Measurements from ENCODE around the gene CDC5L. TPM values are rescaled to one million over a fixed set of nuclear protein-coding genes. Genes with fewer than 3 reads are reported as not detected.

Gene CDC5L
- total and polyA plus RNA-seq, 11 donors: 5.8 to 24.8 (median 18.5) TPM

DNA sequence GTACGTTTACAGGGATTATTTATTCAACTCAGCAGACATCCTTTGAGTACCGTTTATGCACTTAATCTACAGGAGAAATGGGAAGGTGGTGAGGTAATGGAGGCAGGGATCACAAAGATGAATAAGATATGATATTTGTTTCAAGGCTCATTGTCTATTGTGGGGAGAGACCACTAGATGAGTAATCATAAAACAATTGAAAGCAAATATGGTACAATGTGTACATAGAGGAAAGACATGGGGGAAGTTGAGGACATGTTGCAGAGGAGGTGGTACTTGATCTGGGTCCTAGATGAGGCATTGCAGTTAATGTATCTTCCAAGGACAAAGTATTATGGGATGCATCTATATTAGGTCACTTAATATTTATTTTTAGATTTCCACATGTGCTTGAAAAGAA, 13.7 kb upstream of the CDC5L start:
- Histone ChIP-seq H3K36me3 (no peaks in the 10 kb centered on the region), H3K4me1 (no peaks in the 10 kb centered on the region), H3K4me3 (no peak overlapping the region), H3K27ac (no peak overlapping the region), H3K9me3 (peaks cover 0 to 5% (median 0%) of the 10 kb centered on the region in 12 donors), H3K27me3 (peaks cover 0 to 6% (median 0%) of the 10 kb centered on the region in 9 donors)
- DNase-seq (no peak), ATAC-seq (no peak)
- TF ChIP-seq, protein P1, sequence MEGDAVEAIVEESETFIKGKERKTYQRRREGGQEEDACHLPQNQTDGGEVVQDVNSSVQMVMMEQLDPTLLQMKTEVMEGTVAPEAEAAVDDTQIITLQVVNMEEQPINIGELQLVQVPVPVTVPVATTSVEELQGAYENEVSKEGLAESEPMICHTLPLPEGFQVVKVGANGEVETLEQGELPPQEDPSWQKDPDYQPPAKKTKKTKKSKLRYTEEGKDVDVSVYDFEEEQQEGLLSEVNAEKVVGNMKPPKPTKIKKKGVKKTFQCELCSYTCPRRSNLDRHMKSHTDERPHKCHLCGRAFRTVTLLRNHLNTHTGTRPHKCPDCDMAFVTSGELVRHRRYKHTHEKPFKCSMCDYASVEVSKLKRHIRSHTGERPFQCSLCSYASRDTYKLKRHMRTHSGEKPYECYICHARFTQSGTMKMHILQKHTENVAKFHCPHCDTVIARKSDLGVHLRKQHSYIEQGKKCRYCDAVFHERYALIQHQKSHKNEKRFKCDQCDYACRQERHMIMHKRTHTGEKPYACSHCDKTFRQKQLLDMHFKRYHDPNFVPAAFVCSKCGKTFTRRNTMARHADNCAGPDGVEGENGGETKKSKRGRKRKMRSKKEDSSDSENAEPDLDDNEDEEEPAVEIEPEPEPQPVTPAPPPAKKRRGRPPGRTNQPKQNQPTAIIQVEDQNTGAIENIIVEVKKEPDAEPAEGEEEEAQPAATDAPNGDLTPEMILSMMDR (IDR thresholded peaks at IDR 0.05): no peak
- no peak for TF ChIP-seq POLR2A (IDR thresholded peaks at IDR 0.05)
- WGBS, 4 donors: 54 to 65% (median 61%) methylated on average over 2 of the region's 2 CpGs
- intact Hi-C loops (cut with DNase I): no loop called here

DNA sequence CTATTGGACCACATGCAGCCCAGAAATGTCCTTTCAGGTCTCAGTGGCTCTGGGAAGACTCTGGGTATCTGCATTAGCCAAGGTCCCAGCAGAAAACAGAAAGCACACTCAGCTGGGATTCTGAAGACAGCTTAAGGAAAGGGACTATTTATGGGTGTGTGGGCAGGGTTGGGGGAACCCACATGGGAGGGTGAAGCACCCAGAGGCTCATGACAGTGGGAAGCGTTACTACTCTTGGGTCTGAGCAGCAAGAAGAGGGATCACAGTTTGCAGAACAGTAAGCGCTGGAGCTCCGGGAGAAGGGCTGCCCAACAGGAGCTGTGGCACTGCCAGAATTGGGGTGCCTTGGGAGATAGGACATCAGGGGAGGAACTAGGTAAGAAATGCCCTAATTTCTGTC, 12.4 kb upstream of the CDC5L start:
- DNase-seq: no peak
- no peak for ATAC-seq
- intact Hi-C loops (cut with DNase I): no loop called here
- no peaks in the 10 kb centered on the region for H3K36me3 ChIP-seq
- H3K4me3 ChIP-seq: no peak overlapping the region
- H3K9me3 ChIP-seq: peaks cover 0 to 5% (median 0%) of the 10 kb centered on the region in 12 donors
- no peak for TF ChIP-seq POLR2A (IDR thresholded peaks at IDR 0.05)
- TF ChIP-seq, protein P1 (IDR thresholded peaks at IDR 0.05): no peak
- H3K27me3 ChIP-seq: no peaks in the 10 kb centered on the region
- H3K27ac ChIP-seq: no peak overlapping the region
- WGBS, 4 donors: 86 to 94% (median 89%) methylated on average over 3 of the region's 3 CpGs
- no peaks in the 10 kb centered on the region for H3K4me1 ChIP-seq

DNA sequence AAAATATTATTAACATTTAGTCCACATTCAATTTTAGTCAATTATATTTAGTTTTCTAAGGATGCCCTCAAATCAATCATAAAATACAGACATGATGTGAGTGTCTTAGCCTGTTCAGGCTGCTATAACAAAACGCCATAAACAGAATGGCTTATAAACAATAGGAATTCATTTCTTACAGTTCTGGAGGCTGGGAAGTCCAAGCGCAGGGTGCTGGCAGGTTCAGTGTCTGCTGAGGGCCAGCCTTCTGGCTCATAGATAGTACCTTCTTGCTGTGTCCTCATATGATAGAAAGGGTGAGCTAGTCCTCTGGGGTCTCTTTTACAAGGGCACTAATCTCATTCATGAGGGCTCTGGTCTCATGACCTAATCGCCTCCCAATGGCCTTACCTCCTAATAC, 10.0 kb upstream of the CDC5L start:
- Histone ChIP-seq H3K27ac (no peak overlapping the region), H3K4me1 (peaks cover 0 to 4% (median 0%) of the 10 kb centered on the region in 12 donors), H3K36me3 (no peaks in the 10 kb centered on the region), H3K27me3 (no peaks in the 10 kb centered on the region), H3K9me3 (no peaks in the 10 kb centered on the region), H3K4me3 (no peak overlapping the region)
- DNase-seq (no peak), ATAC-seq (no peak)
- TF ChIP-seq, protein P1 (IDR thresholded peaks at IDR 0.05): no peak
- no peak for TF ChIP-seq POLR2A (IDR thresholded peaks at IDR 0.05)
- intact Hi-C loops (cut with DNase I): no loop called here
- WGBS, 4 donors: 82 to 93% (median 89%) methylated on average over 3 of the region's 3 CpGs

DNA sequence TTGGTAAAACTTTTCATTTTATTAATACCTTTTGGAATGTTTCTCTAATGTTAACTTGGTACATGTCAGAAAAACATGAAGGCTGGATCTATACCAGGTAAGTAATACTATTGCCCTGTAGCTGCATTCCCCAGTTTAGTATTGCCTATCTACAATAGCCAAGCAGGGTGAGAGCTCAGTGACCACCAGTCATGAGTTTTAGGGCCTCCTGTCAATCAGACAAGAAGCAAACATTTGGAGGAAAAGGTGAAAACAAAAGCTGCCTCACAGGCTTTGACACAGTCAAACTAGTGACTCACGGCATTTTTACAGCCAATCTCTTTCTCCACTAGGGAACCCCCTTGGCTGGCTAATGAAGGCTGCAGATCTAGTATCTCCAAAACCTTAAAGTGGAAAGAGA, 9.5 kb upstream of the CDC5L start:
- no peak overlapping the region for H3K4me3 ChIP-seq
- DNase-seq (no peak), ATAC-seq (no peak)
- H3K9me3 ChIP-seq: no peaks in the 10 kb centered on the region
- intact Hi-C loops (cut with DNase I): no loop called here
- H3K4me1 ChIP-seq: peaks cover 0 to 4% (median 0%) of the 10 kb centered on the region in 12 donors
- 45 to 95% (median 64%) methylated on average over 1 of the region's 1 CpG for WGBS, 4 donors
- no peak overlapping the region for H3K27ac ChIP-seq
- TF ChIP-seq, protein P1 (IDR thresholded peaks at IDR 0.05): no peak
- no peak for TF ChIP-seq POLR2A (IDR thresholded peaks at IDR 0.05)
- H3K36me3 ChIP-seq: no peaks in the 10 kb centered on the region
- H3K27me3 ChIP-seq: no peaks in the 10 kb centered on the region

All from heart left ventricle (tissue), 16 donors.